ENCODE measurements around the gene ATG4C. TPM values are rescaled to one million over a fixed set of nuclear protein-coding genes. Genes with fewer than 3 reads are reported as not detected.

Gene ATG4C
- total and polyA plus RNA-seq, 8 donors: 12.7 to 21.3 (median 18.3) TPM

DNA sequence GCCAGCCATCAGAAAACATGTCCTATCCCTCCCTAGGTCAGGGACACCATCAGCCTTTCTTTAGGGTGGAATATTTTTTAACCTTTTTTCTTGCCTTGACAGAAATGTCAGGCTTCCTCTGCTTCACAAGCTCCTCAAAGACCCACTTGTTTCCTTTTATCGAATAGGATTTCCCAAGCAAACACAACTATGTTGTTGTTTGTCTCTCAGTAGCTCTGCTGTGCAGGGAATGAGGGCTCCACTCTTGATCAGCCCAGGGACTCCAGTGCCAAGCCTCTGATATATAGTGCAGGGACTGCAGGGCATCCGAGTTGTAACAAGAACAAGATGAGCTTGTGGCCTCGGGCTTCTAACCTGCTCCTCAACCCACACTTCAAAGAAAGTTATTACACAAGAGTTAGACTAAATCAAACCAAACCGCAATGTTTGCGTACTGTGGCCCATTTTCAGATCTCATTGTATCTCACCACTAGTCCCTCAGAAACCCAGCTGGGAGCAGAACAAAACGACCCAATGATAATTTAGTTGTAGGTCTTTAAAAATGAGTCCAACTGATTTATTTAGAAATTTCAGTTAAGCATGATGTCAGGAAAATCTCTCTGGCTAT is 108.1 kb downstream of the ATG4C start:
- Histone ChIP-seq H3K4me3 (no peak overlapping the region), H3K4me1 (no peaks in the 10 kb centered on the region), H3K36me3 (no peaks in the 10 kb centered on the region), H3K27me3 (peaks cover 0 to 3% of the 10 kb centered on the region in 2 donors), H3K9me3 (no peaks in the 10 kb centered on the region), H3K27ac (no peak overlapping the region)
- intact Hi-C loops (cut with DNase I): no loop called here
- DNase-seq: no peak
- no peak for ATAC-seq
- TF ChIP-seq, protein P1, sequence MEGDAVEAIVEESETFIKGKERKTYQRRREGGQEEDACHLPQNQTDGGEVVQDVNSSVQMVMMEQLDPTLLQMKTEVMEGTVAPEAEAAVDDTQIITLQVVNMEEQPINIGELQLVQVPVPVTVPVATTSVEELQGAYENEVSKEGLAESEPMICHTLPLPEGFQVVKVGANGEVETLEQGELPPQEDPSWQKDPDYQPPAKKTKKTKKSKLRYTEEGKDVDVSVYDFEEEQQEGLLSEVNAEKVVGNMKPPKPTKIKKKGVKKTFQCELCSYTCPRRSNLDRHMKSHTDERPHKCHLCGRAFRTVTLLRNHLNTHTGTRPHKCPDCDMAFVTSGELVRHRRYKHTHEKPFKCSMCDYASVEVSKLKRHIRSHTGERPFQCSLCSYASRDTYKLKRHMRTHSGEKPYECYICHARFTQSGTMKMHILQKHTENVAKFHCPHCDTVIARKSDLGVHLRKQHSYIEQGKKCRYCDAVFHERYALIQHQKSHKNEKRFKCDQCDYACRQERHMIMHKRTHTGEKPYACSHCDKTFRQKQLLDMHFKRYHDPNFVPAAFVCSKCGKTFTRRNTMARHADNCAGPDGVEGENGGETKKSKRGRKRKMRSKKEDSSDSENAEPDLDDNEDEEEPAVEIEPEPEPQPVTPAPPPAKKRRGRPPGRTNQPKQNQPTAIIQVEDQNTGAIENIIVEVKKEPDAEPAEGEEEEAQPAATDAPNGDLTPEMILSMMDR (IDR thresholded peaks at IDR 0.05): no peak

GRCh38 chr1:62897788-62898187 is 113.9 kb downstream of the ATG4C start:
- ATAC-seq (no peak), DNase-seq (no peak)
- Histone ChIP-seq H3K9me3 (no peaks in the 10 kb centered on the region), H3K27me3 (no peaks in the 10 kb centered on the region), H3K4me3 (no peak overlapping the region), H3K4me1 (no peaks in the 10 kb centered on the region), H3K36me3 (no peaks in the 10 kb centered on the region), H3K27ac (no peak overlapping the region)
- intact Hi-C loops (cut with DNase I): no loop called here
- TF ChIP-seq, protein P1 (IDR thresholded peaks at IDR 0.05): no peak

DNA sequence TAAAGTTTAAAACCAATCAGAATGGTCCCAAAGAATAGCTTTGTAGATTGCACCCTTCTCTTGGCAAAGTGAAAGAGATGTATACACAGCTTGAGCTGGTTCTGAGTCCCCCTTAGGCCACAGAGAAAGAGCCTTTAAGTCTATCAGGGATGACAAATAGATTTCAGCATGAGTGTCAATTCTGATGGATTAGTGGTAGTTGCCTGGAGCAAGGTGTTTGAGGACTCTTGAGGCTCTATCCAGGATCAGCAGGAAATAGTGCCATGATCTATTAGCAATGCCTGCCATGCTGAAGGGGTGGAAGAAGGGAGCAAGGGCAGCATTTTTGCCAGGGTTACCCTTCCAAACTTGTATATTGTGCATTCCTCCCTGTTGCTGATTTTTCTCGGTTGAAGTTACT is 116.6 kb downstream of the ATG4C start:
- ATAC-seq: no peak
- intact Hi-C loops (cut with DNase I): no loop called here

GRCh38 chr1:62901650-62902049 is 117.7 kb downstream of the ATG4C start:
- no peaks in the 10 kb centered on the region for H3K9me3 ChIP-seq
- H3K4me1 ChIP-seq: no peaks in the 10 kb centered on the region
- TF ChIP-seq, protein P1 (IDR thresholded peaks at IDR 0.05): no peak
- no peaks in the 10 kb centered on the region for H3K36me3 ChIP-seq
- no peaks in the 10 kb centered on the region for H3K27me3 ChIP-seq
- no peak overlapping the region for H3K27ac ChIP-seq
- DNase-seq (no peak), ATAC-seq (no peak)
- intact Hi-C loops (cut with DNase I): no loop called here
- H3K4me3 ChIP-seq: no peak overlapping the region

More for the DNA sequence above, 116.6 kb downstream of the ATG4C start:
- H3K4me1 ChIP-seq: no peaks in the 10 kb centered on the region
- H3K27ac ChIP-seq: no peak overlapping the region
- no peaks in the 10 kb centered on the region for H3K27me3 ChIP-seq
- no peaks in the 10 kb centered on the region for H3K36me3 ChIP-seq
- DNase-seq: no peak
- TF ChIP-seq, protein P1 (IDR thresholded peaks at IDR 0.05): no peak
- H3K9me3 ChIP-seq: no peaks in the 10 kb centered on the region
- H3K4me3 ChIP-seq: no peak overlapping the region

DNA sequence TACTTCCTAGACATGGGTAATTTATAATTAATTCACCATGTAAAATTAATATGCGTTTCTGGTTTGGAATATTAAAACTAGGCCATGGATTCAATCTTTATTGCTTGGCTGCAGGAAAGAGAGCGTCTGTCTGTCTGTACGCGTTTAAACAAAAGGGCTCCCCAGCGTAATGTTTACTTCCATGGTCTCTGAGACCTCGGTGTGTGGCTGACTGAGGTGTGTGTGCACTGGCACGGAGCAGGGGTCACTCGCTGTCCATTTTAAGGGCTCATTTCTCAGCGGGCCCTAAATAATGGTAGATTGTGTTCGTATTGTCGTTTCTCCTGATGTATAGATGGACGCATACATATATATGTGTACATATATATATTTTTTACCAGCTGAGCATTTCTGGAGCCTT is 119.6 kb downstream of the ATG4C start:
- intact Hi-C loops (cut with DNase I): no loop called here
- H3K4me1 ChIP-seq: no peaks in the 10 kb centered on the region
- H3K9me3 ChIP-seq: no peaks in the 10 kb centered on the region
- H3K27ac ChIP-seq: no peak overlapping the region
- ATAC-seq (no peak), DNase-seq (no peak)
- H3K36me3 ChIP-seq: no peaks in the 10 kb centered on the region
- TF ChIP-seq, protein P1 (IDR thresholded peaks at IDR 0.05): no peak
- no peak overlapping the region for H3K4me3 ChIP-seq
- H3K27me3 ChIP-seq: no peaks in the 10 kb centered on the region
